Vagina (tissue), 2 donors: ENCODE results near the gene STX10. TPM values are rescaled to one million over a fixed set of nuclear protein-coding genes. Genes with fewer than 3 reads are reported as not detected.
A peak's percentile ranks its signal among the peaks of the same experiment; 100 is the strongest.

Experiments used
- DNase-seq, 2 donors: peaks; one replicate each; pipeline ENCODE4 v3.0.0-alpha.2; 2017; ENCODE audit errors: extremely low spot score in 2 of 2
- H3K27ac ChIP-seq: fragments of 200-600 bp; sonication (generic); one replicate; pipeline ENCODE4 v1.5.1; 2019
- H3K27me3 ChIP-seq: fragments of 200-600 bp; sonication (generic); one replicate; pipeline ENCODE4 v1.5.1; 2019
- H3K36me3 ChIP-seq, 2 donors: fragments of 200-600 bp; sonication (generic); one replicate each; pipeline ENCODE4 v1.5.1; 2017 to 2019
- H3K4me1 ChIP-seq: fragments of 200-600 bp; sonication (generic); one replicate; pipeline ENCODE4 v1.5.1; 2019
- H3K4me3 ChIP-seq, 2 donors: fragments of 200-600 bp; sonication (generic); 1 replicate in 1 of 2; 2 replicates in 1 of 2; pipeline ENCODE4 v1.5.1; 2016 to 2019
- H3K9me3 ChIP-seq: fragments of 200-600 bp; sonication (generic); one replicate; pipeline ENCODE4 v1.5.1; 2019
- CTCF ChIP-seq, 3 experiments: fragments of 450-650 bp in 2 of 3; fragments of 200-600 bp in 1 of 3; sonication (generic) in 1 of 3; IDR thresholded peaks; one replicate each; pipeline ENCODE4 v1.5.1; 2017 to 2019; ENCODE audit warnings: antibody characterized with exemption in 3 of 3, mild to moderate bottlenecking in 2 of 3, moderate library complexity in 2 of 3
- POLR2A ChIP-seq, 2 donors: fragments of 450-650 bp; IDR thresholded peaks; one replicate each; pipeline ENCODE4 v1.6.1; 2017; ENCODE audit warnings: antibody characterized with exemption in 2 of 2, mild to moderate bottlenecking in 2 of 2, moderate library complexity in 2 of 2
- POLR2AphosphoS5 ChIP-seq, 2 donors: sonication (generic); formaldehyde crosslinking; IDR thresholded peaks; one replicate each; pipeline ENCODE4 v1.9.0; 2017; ENCODE audit warnings: antibody characterized with exemption in 2 of 2, mild to moderate bottlenecking in 2 of 2, low read depth in 1 of 2; ENCODE audit not compliant: insufficient read depth in 1 of 2
- intact Hi-C: fragments of 100-400 bp; cut with DNase I; formaldehyde crosslinking; loops from one replicate; pipeline ENCODE4 v1.15.1; 2023
- total RNA-seq: library from RNA; depleted of rRNA; stranded (reverse); fragments of >200 nt; gene quantifications from one replicate; pipeline ENCODE4 v1.2.3, GENCODE V29; 2016

The STX10 gene
- total RNA-seq, 1 donor from 2014 or later: 71.5 TPM

- peak overlapping the region in 1 of 2 donors; percentile 18 for H3K4me3 ChIP-seq
- H3K27me3 ChIP-seq: no peaks in the 10 kb centered on the region
- H3K4me1 ChIP-seq: peaks cover 50% of the 10 kb centered on the region
- H3K9me3 ChIP-seq: no peaks in the 10 kb centered on the region
- intact Hi-C loops: loop anchor here (5.0 kb wide), 1 partner anchor 49 kb away; the partner anchor contains the start of genes IER2 and STX10
- peak in 1 of 2 donors; percentile 87 for DNase-seq
- H3K36me3 ChIP-seq: peaks cover 0 to 3% of the 10 kb centered on the region in 2 donors
- H3K27ac ChIP-seq: peak overlapping the region; percentile 77
- TF ChIP-seq POLR2AphosphoS5 (IDR thresholded peaks at IDR 0.05; ENCODE audit: insufficient read depth in 1 of 2, low read depth in 1 of 2) (no peak), POLR2A (IDR thresholded peaks at IDR 0.05) (no peak), CTCF (IDR thresholded peaks at IDR 0.05) (no peak)
Measured at GRCh38 chr19:13103581-13104359, 46.4 kb downstream of the STX10 start.

- Histone ChIP-seq H3K4me3 (peak within 1 kb of the TSS; percentile 42 to 46), H3K27me3 (no peaks in the 10 kb centered on the region), H3K4me1 (peaks cover 57% of the 10 kb centered on the region), H3K36me3 (no peaks in the 10 kb centered on the region), H3K27ac (peak within 1 kb of the TSS; percentile 77), H3K9me3 (no peaks in the 10 kb centered on the region)
- TF ChIP-seq POLR2AphosphoS5 (IDR thresholded peaks at IDR 0.05; ENCODE audit: insufficient read depth in 1 of 2, low read depth in 1 of 2): peak in 1 of 2 donors; percentile 87
- TF ChIP-seq POLR2A (IDR thresholded peaks at IDR 0.05): no peak
- DNase-seq: peak in 1 of 2 donors; percentile 85
- intact Hi-C loops: loop anchor here (5.0 kb wide), 1 partner anchor 49 kb away; the partner anchor contains the start of genes IER2 and STX10
Measured at GRCh38 chr19:13102666-13103580, 47.3 kb downstream of the STX10 start, which contains the start of gene LYL1. LYL1 (minus strand) TSS chr19:13102858; CDS start chr19:13101171, 1,687 bp downstream.

- H3K36me3 ChIP-seq: no peaks in the 10 kb centered on the region
- peak overlapping the region; percentile 77 for H3K27ac ChIP-seq
- DNase-seq: no peak
- TF ChIP-seq POLR2AphosphoS5 (IDR thresholded peaks at IDR 0.05; ENCODE audit: insufficient read depth in 1 of 2, low read depth in 1 of 2) (no peak), POLR2A (IDR thresholded peaks at IDR 0.05) (no peak), CTCF (IDR thresholded peaks at IDR 0.05) (no peak)
- no peaks in the 10 kb centered on the region for H3K27me3 ChIP-seq
- H3K4me3 ChIP-seq: peak overlapping the region; percentile 42 to 46
- intact Hi-C loops: loop anchor here (5.0 kb wide), 1 partner anchor 50 kb away; the partner anchor contains the start of genes IER2 and STX10
- H3K4me1 ChIP-seq: peaks cover 63% of the 10 kb centered on the region
- H3K9me3 ChIP-seq: no peaks in the 10 kb centered on the region
Measured at GRCh38 chr19:13102416-13102665, 47.8 kb downstream of the STX10 start.

- TF ChIP-seq CTCF (IDR thresholded peaks at IDR 0.05) (no peak), POLR2AphosphoS5 (IDR thresholded peaks at IDR 0.05; ENCODE audit: insufficient read depth in 1 of 2, low read depth in 1 of 2) (no peak), POLR2A (IDR thresholded peaks at IDR 0.05) (no peak)
- Histone ChIP-seq H3K36me3 (no peaks in the 10 kb centered on the region), H3K9me3 (no peaks in the 10 kb centered on the region), H3K4me3 (peak overlapping the region; percentile 42 to 46), H3K27ac (peak overlapping the region; percentile 77), H3K27me3 (no peaks in the 10 kb centered on the region), H3K4me1 (peaks cover 64% of the 10 kb centered on the region)
- intact Hi-C loops: loop anchor here (5.0 kb wide), 1 partner anchor 50 kb away; the partner anchor contains the start of genes IER2 and STX10
- no peak for DNase-seq
Measured at GRCh38 chr19:13101590-13102415, 48.4 kb downstream of the STX10 start.
